ENCODE data around the gene SLC39A1. TPM values are rescaled to one million over a fixed set of nuclear protein-coding genes. Genes with fewer than 3 reads are reported as not detected.
A peak's percentile ranks its signal among the peaks of the same experiment; 100 is the strongest.
"Not testable (repeated sequence)": the region's sequence is repeated elsewhere in the genome, so short reads cannot be mapped to it uniquely, and the experiment has no call there.

Gene SLC39A1
- total RNA-seq, 8 experiments from 2014 or later, result 36.6 to 117 (median 57.0) TPM

GRCh38 chr1:153921803-153922075, 41.6 kb downstream of the SLC39A1 start:
- ATAC-seq (replicated peaks in 6 of 8), result no peak
- WGBS, 10 experiments, result 0 to 10% (median 1%) methylated on average over 4 to 10 of the region's 10 CpGs; no CpG with 5 or more reads in 4 of the 10 experiments
- H3K4me1 ChIP-seq (replicated peaks in 1 of 2), result peaks cover 24 to 29% of the 10 kb centered on the region in 2 donors
- H3K4me3 ChIP-seq, result peak overlapping the region; percentile 52 to 69 (median 58)
- peak overlapping the region; percentile 85 to 93 for H3K27ac ChIP-seq
- in situ Hi-C loops (cut with MboI; ENCODE audit: low pct_unique_long_range_greater_than_20kb in 2 of 9, low sequenced_read_pairs in 9 of 9, unreplicated experiment in 9 of 9), result no loop called here

- no peak for ATAC-seq (replicated peaks in 6 of 8)
- in situ Hi-C loops (cut with MboI; ENCODE audit: low pct_unique_long_range_greater_than_20kb in 2 of 9, low sequenced_read_pairs in 9 of 9, unreplicated experiment in 9 of 9), result no loop called here
- peaks cover 24 to 29% of the 10 kb centered on the region in 2 donors for H3K4me1 ChIP-seq (replicated peaks in 1 of 2)
- H3K4me3 ChIP-seq, result peak overlapping the region; percentile 52 to 69 (median 58)
- WGBS, 10 experiments, result 11 to 36% (median 25%) methylated on average over 2 to 3 of the region's 3 CpGs; no CpG with 5 or more reads in 3 of the 10 experiments
- H3K27ac ChIP-seq, result peak overlapping the region in 1 of 2 donors; percentile 93
These were observed 42.1 kb downstream of the SLC39A1 start for GRCh38 chr1:153921080-153921802.

DNA sequence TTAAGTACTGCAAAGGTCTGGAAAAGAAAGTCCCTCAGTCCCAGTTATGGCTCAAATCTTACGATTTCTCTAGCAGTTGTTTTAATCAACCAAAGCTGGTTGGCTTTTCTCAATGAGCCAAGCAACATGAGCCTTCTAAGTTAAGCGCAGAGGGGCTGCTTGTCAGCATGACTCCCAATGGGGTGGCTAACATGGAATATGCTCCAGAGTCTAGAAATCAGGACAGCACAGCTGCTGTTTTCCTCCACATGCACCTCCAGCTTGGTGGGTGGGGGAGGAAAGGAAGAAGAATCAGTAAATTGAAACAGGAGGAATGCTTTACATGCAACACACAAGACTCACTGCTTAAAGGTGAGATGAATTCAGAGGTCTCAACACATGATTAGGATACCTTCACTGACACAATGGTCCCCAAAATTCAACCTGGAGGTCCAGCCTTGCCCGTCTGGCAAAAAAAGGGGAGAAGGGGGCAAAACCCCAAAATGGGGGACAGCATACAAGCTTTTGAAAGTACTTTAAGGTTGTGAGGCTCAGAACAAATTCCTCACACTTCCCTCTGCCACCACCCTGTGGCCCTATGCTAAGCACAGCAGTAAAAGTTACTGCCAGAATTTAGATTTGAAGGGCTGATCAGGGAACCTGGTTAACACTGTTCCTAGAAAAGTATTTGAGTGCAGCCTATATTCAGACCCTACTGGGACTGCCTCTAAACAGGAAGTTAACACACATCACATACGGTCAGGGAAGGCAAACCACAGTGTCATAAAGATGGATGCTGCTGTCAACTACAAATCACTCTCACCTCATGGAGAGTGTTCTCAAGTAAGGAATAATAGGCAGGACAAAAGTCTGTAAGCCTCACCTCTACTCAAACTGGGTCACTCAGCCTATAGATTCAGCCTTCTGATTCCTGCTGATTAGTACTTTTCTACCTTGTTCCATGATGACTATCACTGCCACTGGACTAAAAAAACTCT, 43.2 kb downstream of the SLC39A1 start:
- in situ Hi-C loops (cut with MboI; ENCODE audit: low pct_unique_long_range_greater_than_20kb in 2 of 9, low sequenced_read_pairs in 9 of 9, unreplicated experiment in 9 of 9), result no loop called here
- H3K4me3 ChIP-seq, result peak overlapping the region; percentile 52 to 69 (median 58)
- H3K4me1 ChIP-seq (replicated peaks in 1 of 2), result peaks cover 24 to 29% of the 10 kb centered on the region in 2 donors
- no peak overlapping the region for H3K27ac ChIP-seq
- WGBS, 10 experiments, result 0 to 66% (median 14%) methylated on average over 1 to 4 of the region's 4 CpGs; no CpG with 5 or more reads in 1 of the 10 experiments
- ATAC-seq (replicated peaks in 6 of 8), result peak in 1 of 8 experiments; percentile 1

GRCh38 chr1:153916297-153916696, 47.0 kb downstream of the SLC39A1 start:
- no peak overlapping the region for H3K4me3 ChIP-seq
- ATAC-seq (replicated peaks in 6 of 8), result no peak
- H3K4me1 ChIP-seq (replicated peaks in 1 of 2), result peaks cover 24% of the 10 kb centered on the region in 2 donors
- in situ Hi-C loops (cut with MboI; ENCODE audit: low pct_unique_long_range_greater_than_20kb in 2 of 9, low sequenced_read_pairs in 9 of 9, unreplicated experiment in 9 of 9), result no loop called here
- 63 to 100% (median 94%) methylated on average over 1 to 4 of the region's 4 CpGs for whole genome bisulfite sequencing, 10 experiments
- no peak overlapping the region for H3K27ac ChIP-seq

DNA sequence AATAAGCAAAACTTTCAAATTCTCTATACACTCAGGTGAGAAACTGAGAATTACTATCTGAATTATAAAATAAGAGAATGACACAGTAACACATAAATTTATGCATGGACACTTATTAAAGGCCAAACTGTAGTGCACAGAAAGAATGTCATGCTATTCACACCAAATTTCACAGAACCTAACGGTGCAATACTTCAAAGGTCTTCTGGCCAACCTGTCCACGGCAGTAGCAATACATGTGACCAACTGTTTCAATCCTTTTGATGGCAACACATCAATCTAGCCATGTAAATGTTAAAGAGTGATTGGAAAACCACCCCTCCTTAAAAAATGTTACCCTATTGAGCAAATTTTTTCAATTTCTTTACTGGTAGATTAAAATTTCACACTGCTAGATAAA, 51.0 kb downstream of the SLC39A1 start:
- 79 to 100% (median 88%) methylated on average over 1 to 2 of the region's 2 CpGs; no CpG with 5 or more reads in 2 of the 10 experiments for WGBS, 10 experiments
- Histone ChIP-seq H3K4me1 (replicated peaks in 1 of 2) (peaks cover 0 to 4% of the 10 kb centered on the region in 2 donors), H3K4me3 (no peak overlapping the region), H3K27ac (no peak overlapping the region)
- in situ Hi-C loops (cut with MboI; ENCODE audit: low pct_unique_long_range_greater_than_20kb in 2 of 9, low sequenced_read_pairs in 9 of 9, unreplicated experiment in 9 of 9), result no loop called here
- no peak for ATAC-seq (replicated peaks in 6 of 8)

- H3K4me1 ChIP-seq (replicated peaks in 1 of 2); H3K27ac ChIP-seq; H3K4me3 ChIP-seq; ATAC-seq (replicated peaks in 6 of 8); in situ Hi-C loops (cut with MboI; ENCODE audit: low pct_unique_long_range_greater_than_20kb in 2 of 9, low sequenced_read_pairs in 9 of 9, unreplicated experiment in 9 of 9): not testable (repeated sequence)
- WGBS, 10 experiments, result 67 to 100% (median 91%) methylated on average over 1 to 6 of the region's 6 CpGs
These were observed 52.8 kb downstream of the SLC39A1 start for GRCh38 chr1:153910560-153910959.

Other genes with a start within 250 kb of the SLC39A1 start
- 10 to 100 TPM; 33.0 to 70.4 (median 44.9) TPM for gene INTS3, start 235.5 kb downstream of the SLC39A1 start, total RNA-seq
- 10 to 100 TPM in 5 of 8 experiments, 1 to 10 TPM in 3; 5.0 to 49.7 (median 15.3) TPM for gene SLC27A3, start 188.1 kb downstream of the SLC39A1 start, total RNA-seq
- 10 to 100 TPM in 7 of 8 experiments, 1 to 10 TPM in 1; 6.6 to 36.5 (median 23.7) TPM for gene GATAD2B, start 40.6 kb downstream of the SLC39A1 start, total RNA-seq
- gene DENND4B, start 16.8 kb downstream of the SLC39A1 start, total RNA-seq, result 10 to 100 TPM; 11.5 to 46.0 (median 29.8) TPM
- 10 to 100 TPM in 7 of 8 experiments, 1 to 10 TPM in 1; 7.1 to 15.3 (median 13.0) TPM for gene CRTC2, start 4.9 kb downstream of the SLC39A1 start, total RNA-seq
- gene CREB3L4, start 4.4 kb upstream of the SLC39A1 start, total RNA-seq, result 10 to 100 TPM in 6 of 8 experiments, 1 to 10 TPM in 2; 7.1 to 30.0 (median 19.5) TPM
- gene JTB, start 14.1 kb upstream of the SLC39A1 start, total RNA-seq, result 100 to 1,000 TPM in 6 of 8 experiments, 10 to 100 TPM in 2; 78.1 to 140 (median 109) TPM
- 100 to 1,000 TPM in 2 of 8 experiments, 10 to 100 TPM in 6; 27.3 to 276 (median 64.2) TPM for gene RAB13, start 22.8 kb upstream of the SLC39A1 start, total RNA-seq
- gene RPS27, start 27.2 kb upstream of the SLC39A1 start, total RNA-seq, result over 10,000 TPM in 4 of 8 experiments, 1,000 to 10,000 TPM in 4; 2,543 to 20,464 (median 10,879) TPM
- under 1 TPM; 0.10 to 0.60 (median 0.31) TPM for gene NUP210L, start 191.5 kb upstream of the SLC39A1 start, total RNA-seq
- 100 to 1,000 TPM; 142 to 388 (median 227) TPM for gene TPM3, start 228.6 kb upstream of the SLC39A1 start, total RNA-seq
- 1 to 10 TPM in 1 of 8 experiments, not detected in 7; 3.7 TPM for gene CFAP141, start 242.8 kb upstream of the SLC39A1 start, total RNA-seq

Data from motor neuron (in vitro differentiated cells).